B cell (primary cell): ENCODE measurements around the gene BRD4. TPM values are rescaled to one million over a fixed set of nuclear protein-coding genes. Genes with fewer than 3 reads are reported as not detected.

Source experiments
- ATAC-seq: fragments of 200-7000 bp; cut with Tn5 transposase; one replicate; pipeline ENCODE4 v1.10.0; 2021; ENCODE audit warnings: low read depth, mild to moderate bottlenecking, moderate number of reproducible peaks, moderate library complexity
- CTCF ChIA-PET: fragments of 350-600 bp; sonication (Branson Sonifier 250); formaldehyde crosslinking; loops from one replicate; lab custom pipeline; 2021; ENCODE audit warnings: antibody characterized with exemption, inconsistent platforms; lab: Charles Lee
- POLR2A ChIA-PET: fragments of 350-600 bp; sonication (Branson Sonifier 250); formaldehyde crosslinking; loops from one replicate; lab custom pipeline; 2021; ENCODE audit warnings: antibody characterized with exemption; lab: Charles Lee
- DNase-seq: peaks from one replicate; pipeline ENCODE4 v3.0.0; 2013
- H2AFZ ChIP-seq: 2 replicates; pipeline ENCODE4 v1.6.1; 2012; ENCODE audit warnings: mild to moderate bottlenecking, low read depth, low read length; ENCODE audit not compliant: insufficient read depth, poor library complexity, severe bottlenecking
- H3K27ac ChIP-seq, 2 donors: 1 replicate in 1 of 2; 2 replicates in 1 of 2; pipeline ENCODE4 v1.5.1; 2012 to 2013; ENCODE audit warnings: low read length in 2 of 2, mild to moderate bottlenecking in 2 of 2, moderate library complexity in 1 of 2
- H3K27me3 ChIP-seq, 4 experiments: fragments of 200-600 bp in 1 of 4; sonication (generic) in 1 of 4; replicated peaks in 1 of 4; 1 replicate in 2 of 4; 2 replicates in 2 of 4; pipeline versions ENCODE4 v1.6.1 to v1.7.0; 2013 to 2016; ENCODE audit warnings: low read length in 3 of 4, mild to moderate bottlenecking in 2 of 4, mixed read lengths in 1 of 4, moderate library complexity in 1 of 4; ENCODE audit not compliant: insufficient read depth in 4 of 4, control insufficient read depth in 3 of 4; ENCODE audit errors: control extremely low read depth in 1 of 4
- H3K36me3 ChIP-seq, 2 experiments: replicated peaks in 1 of 2; 1 replicate in 1 of 2; 2 replicates in 1 of 2; pipeline versions ENCODE4 v1.6.1 to v1.7.1; 2013; ENCODE audit warnings: low read length in 1 of 2; ENCODE audit not compliant: insufficient read depth in 2 of 2, control insufficient read depth in 1 of 2; ENCODE audit errors: control extremely low read depth in 1 of 2, extremely low read depth in 1 of 2
- H3K4me1 ChIP-seq, 2 donors: fragments of 200-600 bp in 1 of 2; sonication (generic) in 1 of 2; 1 replicate in 1 of 2; 2 replicates in 1 of 2; pipeline versions ENCODE4 v1.5.1 to v1.6.1; 2013 to 2017; ENCODE audit warnings: low read length in 2 of 2; ENCODE audit not compliant: control insufficient read depth in 2 of 2, insufficient read depth in 2 of 2
- H3K4me2 ChIP-seq: replicated peaks from 2 replicates; pipeline ENCODE3; 2012; ENCODE audit warnings: mild to moderate bottlenecking, low read depth, low read length; ENCODE audit not compliant: poor library complexity, severe bottlenecking
- H3K4me3 ChIP-seq, 5 experiments: fragments of 200-600 bp in 1 of 5; sonication (generic) in 1 of 5; 1 replicate in 3 of 5; 2 replicates in 2 of 5; pipeline versions ENCODE4 v1.5.1 to v1.7.0; 2011 to 2016; ENCODE audit warnings: low read length in 4 of 5, mild to moderate bottlenecking in 4 of 5, low read depth in 2 of 5, control low read depth in 1 of 5, moderate library complexity in 1 of 5; ENCODE audit not compliant: insufficient read depth in 1 of 5; ENCODE audit errors: control extremely low read depth in 1 of 5, extremely low read depth in 1 of 5
- H3K79me2 ChIP-seq: fragments of 200-600 bp; sonication (generic); one replicate; pipeline ENCODE4 v1.6.0; 2016; ENCODE audit warnings: low read length; ENCODE audit not compliant: control insufficient read depth, insufficient read depth
- H3K9ac ChIP-seq: fragments of 200-600 bp; sonication (generic); 2 replicates; pipeline ENCODE4 v1.6.1; 2017; ENCODE audit warnings: mild to moderate bottlenecking, low read length, moderate library complexity
- H3K9me3 ChIP-seq, 3 donors: one replicate each; pipeline versions ENCODE4 v1.6.1 to v1.7.1; 2013; ENCODE audit warnings: low read length in 2 of 3; ENCODE audit not compliant: control insufficient read depth in 2 of 3, insufficient read depth in 1 of 3; ENCODE audit errors: control extremely low read depth in 1 of 3
- H4K20me1 ChIP-seq: 2 replicates; pipeline ENCODE4 v1.6.0; 2012; ENCODE audit warnings: mild to moderate bottlenecking, low read length; ENCODE audit not compliant: insufficient read depth, control insufficient read depth, poor library complexity, severe bottlenecking
- H3K27ac Mint-ChIP-seq: one replicate; pipeline ENCODE4 v1.8.0; 2021; ENCODE audit warnings: mixed read lengths
- H3K27me3 Mint-ChIP-seq: one replicate; pipeline ENCODE4 v1.8.0; 2021; ENCODE audit warnings: mixed read lengths
- H3K4me1 Mint-ChIP-seq: one replicate; pipeline ENCODE4 v1.8.0; 2021; ENCODE audit warnings: mixed read lengths
- H3K4me3 Mint-ChIP-seq: one replicate; pipeline ENCODE4 v1.8.0; 2021; ENCODE audit warnings: mixed read lengths
- H3K9me3 Mint-ChIP-seq: one replicate; pipeline ENCODE4 v1.8.0; 2022; ENCODE audit warnings: mixed read lengths; ENCODE audit not compliant: insufficient read depth
- CTCF ChIP-seq: fragments of 200-600 bp; IDR thresholded peaks from one replicate; pipeline ENCODE4 v1.8.0; 2022; ENCODE audit warnings: antibody characterized with exemption, mild to moderate bottlenecking
- EZH2 ChIP-seq: IDR thresholded peaks from 2 replicates; pipeline ENCODE4 v1.6.1; 2012; ENCODE audit warnings: borderline replicate concordance, low read depth, mild to moderate bottlenecking, moderate library complexity, low read length; ENCODE audit not compliant: insufficient read depth, poor library complexity, severe bottlenecking
- WGBS: methylation state at CpG from one replicate; pipeline ENCODE4 v1.1.5; 2013; ENCODE audit warnings: missing lambda C conversion rate; ENCODE audit not compliant: insufficient coverage; 5-methylcytosine and 5-hydroxymethylcytosine counted together
- intact Hi-C: fragments of 100-400 bp; cut with micrococcal nuclease; formaldehyde crosslinking; loops from one replicate; pipeline ENCODE4 v1.10.0; 2022
- polyA plus RNA-seq: library from polyadenylated mRNA; depleted of rRNA; stranded (reverse); fragments of >200 nt; gene quantifications from 2 replicates; pipeline ENCODE4 v1.2.3, GENCODE V29; 2012
- total RNA-seq, 2 donors: library from RNA; stranded (reverse); fragments of 120-200 nt in 1 of 2; gene quantifications; 1 replicate in 1 of 2; 2 replicates in 1 of 2; pipeline versions ENCODE4 v1.2.3 to v1.2.4, GENCODE V29; 2013 to 2022

BRD4 gene
- total and polyA plus RNA-seq, 2 donors (not counting 1 experiment from before 2014, with no cell fraction given), result 30.7 to 209 TPM

DNA sequence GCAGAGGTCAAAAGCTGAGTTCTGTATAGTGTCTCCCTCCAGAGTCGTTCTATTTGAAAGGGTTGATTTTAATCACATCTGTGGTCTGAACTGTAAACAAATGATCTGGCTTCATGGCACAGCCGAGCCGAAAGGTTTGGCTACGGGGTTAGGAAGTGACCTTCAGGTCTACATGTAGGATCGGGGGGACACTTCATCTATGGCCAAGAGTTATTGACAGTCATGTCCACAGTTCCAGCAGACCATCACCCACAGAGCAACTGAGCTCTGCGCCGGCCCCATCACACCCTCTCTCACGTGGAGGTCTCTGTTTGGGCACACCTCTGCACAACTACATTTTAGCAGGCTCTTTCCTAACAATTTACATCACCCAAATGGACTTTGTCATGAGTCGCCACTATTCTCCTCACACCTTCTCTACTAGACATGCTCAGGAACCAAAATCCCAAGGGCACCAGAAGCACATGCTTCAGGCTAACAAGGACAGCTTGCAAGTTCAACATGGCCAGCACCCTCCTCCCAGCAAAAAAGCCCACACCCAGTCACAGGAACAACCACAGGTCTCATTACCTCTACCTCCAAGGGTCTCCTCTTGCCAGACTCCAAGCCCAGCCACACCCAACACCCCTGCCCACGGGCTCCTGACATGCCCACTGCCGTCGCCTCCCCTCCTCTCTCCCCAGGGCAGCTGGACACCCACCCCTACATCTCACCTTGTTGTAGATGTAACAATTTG, 64.0 kb downstream of the BRD4 start:
- ChIA-PET CTCF (interaction anchor here (1.6 kb wide), 1 partner anchor 110 kb away, joined by 3 read pairs; no protein-coding TSS in a partner anchor), POLR2A (no interaction called here)
- H3K4me3 Mint-ChIP-seq, result no peak overlapping the region
- Histone ChIP-seq H3K9ac (no peak overlapping the region), H3K36me3 (peaks cover 0 to 95% of the 10 kb centered on the region in 2 experiments), H4K20me1 (peaks cover 100% of the 10 kb centered on the region), H3K27me3 (no peaks in the 10 kb centered on the region), H3K27ac (peak overlapping the region in 1 of 2 donors; percentile 28), H2AFZ (no peak overlapping the region), H3K4me2 (no peak overlapping the region), H3K9me3 (no peaks in the 10 kb centered on the region), H3K79me2 (peaks cover 83% of the 10 kb centered on the region), H3K4me1 (peaks cover 0 to 3% of the 10 kb centered on the region in 2 donors), H3K4me3 (no peak overlapping the region)
- ATAC-seq, result no peak
- no peak for TF ChIP-seq CTCF
- no peak for TF ChIP-seq EZH2
- no peak overlapping the region for H3K27ac Mint-ChIP-seq
- H3K27me3 Mint-ChIP-seq, result no peaks in the 10 kb centered on the region
- intact Hi-C loops, result no loop called here
- H3K9me3 Mint-ChIP-seq, result no peaks in the 10 kb centered on the region
- 98% methylated on average over 5 of the region's 12 CpGs for WGBS
- peaks cover 32% of the 10 kb centered on the region for H3K4me1 Mint-ChIP-seq
- DNase-seq, result no peak

DNA sequence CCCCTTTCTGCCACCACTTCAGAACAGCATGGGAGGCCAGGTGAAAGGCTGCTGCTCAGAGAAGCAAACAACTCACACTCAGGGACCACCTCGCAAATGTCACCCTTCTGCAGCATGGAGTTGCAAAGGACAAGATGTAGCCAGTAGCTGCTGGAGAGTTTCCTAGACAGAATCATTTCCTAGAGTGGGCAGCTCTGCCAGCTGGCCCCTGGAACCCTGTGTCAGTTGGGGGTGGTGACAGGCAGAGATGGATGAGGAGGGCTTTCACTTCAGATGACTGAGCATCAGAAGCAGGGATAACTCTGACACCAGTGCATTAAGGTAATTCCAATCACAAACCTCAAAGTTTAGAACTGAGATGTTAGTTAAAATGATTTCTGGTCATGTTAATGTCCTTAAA, 65.7 kb downstream of the BRD4 start:
- H3K27ac Mint-ChIP-seq, result peak overlapping the region; percentile 16
- Histone ChIP-seq H3K36me3 (peaks cover 2 to 96% of the 10 kb centered on the region in 2 experiments), H3K79me2 (peaks cover 77% of the 10 kb centered on the region)

More for the DNA sequence above, 65.7 kb downstream of the BRD4 start:
- CTCF ChIA-PET, result interaction anchor here (0.9 to 1.6 kb wide), 2 partner anchors 16 to 153 kb away, joined by 4 to 7 read pairs; partner anchors contain the start of gene AKAP8L
- POLR2A ChIA-PET, result no interaction called here
- TF ChIP-seq EZH2, result no peak
- TF ChIP-seq CTCF, result no peak
- Histone ChIP-seq H3K4me3 (no peak overlapping the region), H3K9ac (no peak overlapping the region), H3K27ac (no peak overlapping the region), H2AFZ (no peak overlapping the region), H3K4me2 (no peak overlapping the region), H3K9me3 (no peaks in the 10 kb centered on the region), H3K27me3 (no peaks in the 10 kb centered on the region), H4K20me1 (peaks cover 99% of the 10 kb centered on the region), H3K4me1 (no peaks in the 10 kb centered on the region)
- WGBS, result no CpG with 5 or more reads among the region's 1 CpG
- no peak for ATAC-seq
- peaks cover 22% of the 10 kb centered on the region for H3K4me1 Mint-ChIP-seq
- no peak for DNase-seq
- no peaks in the 10 kb centered on the region for H3K27me3 Mint-ChIP-seq
- no peaks in the 10 kb centered on the region for H3K9me3 Mint-ChIP-seq
- intact Hi-C loops, result no loop called here
- H3K4me3 Mint-ChIP-seq, result no peak overlapping the region
